Uterus (tissue), 2 donors: Measurements from ENCODE around the gene CCT6B.

Source experiments
- POLR2A ChIP-seq, 2 donors: fragments of 450-650 bp; IDR thresholded peaks; one replicate each; pipeline ENCODE4 v1.6.1; 2016; ENCODE audit warnings: antibody characterized with exemption in 2 of 2, mild to moderate bottlenecking in 1 of 2, moderate library complexity in 1 of 2
- TF ChIP-seq, protein P1 (sequence below), 4 experiments: fragments of 200-600 bp in 2 of 4; fragments of 450-650 bp in 2 of 4; sonication (generic) in 2 of 4; IDR thresholded peaks; one replicate each; pipeline ENCODE4 v1.5.1; 2016 to 2019; ENCODE audit warnings: antibody characterized with exemption in 4 of 4, mild to moderate bottlenecking in 2 of 4, moderate library complexity in 1 of 4

DNA sequence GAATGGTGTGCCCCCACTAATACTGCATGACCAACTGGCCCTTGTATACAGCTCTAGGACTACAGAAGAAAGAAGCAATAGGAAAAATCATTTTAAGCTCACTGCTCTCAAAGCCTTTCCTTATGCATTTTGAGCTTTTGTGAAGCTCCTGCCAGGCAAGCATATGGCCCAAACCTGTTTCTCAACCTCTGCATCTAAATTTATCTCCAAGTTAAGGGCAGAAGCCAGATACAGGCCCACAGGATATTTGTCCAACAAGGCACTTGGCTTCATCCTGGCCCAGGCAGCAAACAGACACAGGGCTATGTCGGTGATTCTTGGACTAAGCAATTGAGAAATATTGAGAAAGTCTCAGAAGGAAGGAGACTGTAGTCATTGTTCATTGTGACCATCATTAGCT, 43.9 kb downstream of the CCT6B start:
- no peak for TF ChIP-seq POLR2A (IDR thresholded peaks at IDR 0.05)
- TF ChIP-seq, protein P1, sequence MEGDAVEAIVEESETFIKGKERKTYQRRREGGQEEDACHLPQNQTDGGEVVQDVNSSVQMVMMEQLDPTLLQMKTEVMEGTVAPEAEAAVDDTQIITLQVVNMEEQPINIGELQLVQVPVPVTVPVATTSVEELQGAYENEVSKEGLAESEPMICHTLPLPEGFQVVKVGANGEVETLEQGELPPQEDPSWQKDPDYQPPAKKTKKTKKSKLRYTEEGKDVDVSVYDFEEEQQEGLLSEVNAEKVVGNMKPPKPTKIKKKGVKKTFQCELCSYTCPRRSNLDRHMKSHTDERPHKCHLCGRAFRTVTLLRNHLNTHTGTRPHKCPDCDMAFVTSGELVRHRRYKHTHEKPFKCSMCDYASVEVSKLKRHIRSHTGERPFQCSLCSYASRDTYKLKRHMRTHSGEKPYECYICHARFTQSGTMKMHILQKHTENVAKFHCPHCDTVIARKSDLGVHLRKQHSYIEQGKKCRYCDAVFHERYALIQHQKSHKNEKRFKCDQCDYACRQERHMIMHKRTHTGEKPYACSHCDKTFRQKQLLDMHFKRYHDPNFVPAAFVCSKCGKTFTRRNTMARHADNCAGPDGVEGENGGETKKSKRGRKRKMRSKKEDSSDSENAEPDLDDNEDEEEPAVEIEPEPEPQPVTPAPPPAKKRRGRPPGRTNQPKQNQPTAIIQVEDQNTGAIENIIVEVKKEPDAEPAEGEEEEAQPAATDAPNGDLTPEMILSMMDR (IDR thresholded peaks at IDR 0.05), result no peak
